Amygdala (tissue), 56 donors: ENCODE results near the gene PELI1.
"Not testable (repeated sequence)": the region's sequence is repeated elsewhere in the genome, so short reads cannot be mapped to it uniquely, and the experiment has no call there.

Source experiments
- DNase-seq, 56 donors: peaks; one replicate each; lab custom pipeline; 2025; lab: John Stamatoyannopoulos, UW

Gene PELI1

DNA sequence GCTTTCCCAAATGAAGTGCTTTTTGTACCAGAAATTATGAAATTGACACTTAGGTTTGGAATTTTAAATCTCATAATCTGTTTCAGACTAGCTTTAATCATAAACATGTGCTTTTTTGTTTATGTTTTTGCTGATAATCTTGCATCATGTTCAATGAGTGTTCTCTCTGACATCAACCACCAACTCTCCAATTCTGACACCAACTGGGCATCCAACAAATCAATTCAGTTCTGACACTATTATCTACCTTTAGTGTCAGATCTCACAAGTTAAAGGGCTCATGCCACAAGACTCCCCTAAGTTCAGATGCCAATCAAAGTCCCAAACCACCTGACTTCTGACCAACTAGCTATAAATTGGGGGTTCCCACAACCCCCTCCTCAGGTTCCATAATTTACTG is 19.6 kb downstream of the PELI1 start:
- no peak for DNase-seq

DNA sequence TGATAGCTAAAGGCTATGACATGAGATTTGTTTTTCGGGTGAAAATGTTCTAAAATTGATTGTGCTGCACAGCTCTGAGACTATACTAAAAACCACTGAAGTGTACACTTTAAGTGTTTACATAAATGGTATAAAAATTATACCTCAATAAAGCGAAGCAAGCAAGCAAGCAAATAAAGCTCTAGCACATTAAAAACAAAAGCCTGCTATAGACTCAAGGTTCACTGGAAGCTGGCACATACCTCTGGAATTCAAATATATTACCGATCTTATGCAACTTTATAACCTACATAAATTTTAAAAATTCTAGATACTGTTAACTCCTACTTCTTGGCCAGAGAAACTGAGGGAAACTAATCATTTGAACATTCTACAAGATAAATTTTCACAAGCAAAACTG is 20.1 kb downstream of the PELI1 start:
- no peak for DNase-seq

DNA sequence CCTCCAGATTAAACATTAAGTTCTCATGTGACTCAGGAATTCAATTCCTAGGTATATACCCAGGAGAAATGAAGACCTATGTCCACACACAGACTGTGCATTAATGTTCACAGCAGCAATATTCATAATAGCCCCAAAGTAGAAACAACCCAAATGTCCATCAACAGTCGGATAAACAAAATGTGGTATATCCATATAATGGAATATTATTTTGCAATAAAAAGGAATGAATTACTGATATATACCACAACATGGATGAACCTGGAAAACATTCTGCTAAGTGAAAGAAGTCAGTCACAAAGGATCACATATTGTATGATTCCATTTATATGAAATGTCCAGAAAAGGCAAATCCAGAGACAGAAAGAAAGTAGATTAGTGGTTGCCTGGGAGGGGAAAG is 20.5 kb downstream of the PELI1 start:
- DNase-seq, result no peak

DNA sequence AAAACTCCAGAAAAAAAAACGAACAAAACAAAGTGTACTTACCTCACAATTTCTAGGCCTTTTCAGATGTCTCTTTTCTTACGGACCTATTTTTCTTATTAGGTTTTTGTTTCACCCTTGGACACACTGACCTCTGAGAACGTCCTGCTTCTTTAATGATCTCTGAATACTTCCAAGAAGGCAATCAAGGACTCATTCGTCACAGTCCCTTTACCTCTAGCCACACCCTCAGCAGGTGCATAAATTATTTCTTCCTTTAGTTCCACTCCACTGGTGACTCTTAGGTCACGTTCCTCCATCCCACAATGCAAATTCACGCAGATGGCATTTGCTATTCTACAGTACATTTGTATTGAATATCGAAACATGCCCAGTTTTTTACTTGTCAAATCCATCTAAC is 21.9 kb downstream of the PELI1 start:
- no peak for DNase-seq

DNA sequence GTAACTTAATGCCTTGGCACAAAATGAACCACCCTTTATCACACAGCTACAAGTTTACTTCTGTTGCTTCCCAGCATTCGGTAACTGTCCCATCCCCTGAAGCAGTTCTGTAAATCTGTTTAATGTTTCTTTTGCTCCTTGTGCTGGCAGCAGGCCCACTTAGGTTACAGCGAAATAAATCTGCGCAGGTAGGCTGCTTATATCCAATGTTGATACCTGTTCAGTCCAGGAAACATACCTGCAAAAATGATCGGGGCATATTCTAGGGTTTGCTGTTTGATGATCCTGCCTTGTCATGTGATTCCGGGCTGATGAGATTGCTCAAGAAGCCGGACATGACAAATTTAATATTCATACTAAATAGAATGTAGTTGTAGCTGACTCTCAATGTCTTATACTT is 23.3 kb downstream of the PELI1 start:
- DNase-seq, result no peak

DNA sequence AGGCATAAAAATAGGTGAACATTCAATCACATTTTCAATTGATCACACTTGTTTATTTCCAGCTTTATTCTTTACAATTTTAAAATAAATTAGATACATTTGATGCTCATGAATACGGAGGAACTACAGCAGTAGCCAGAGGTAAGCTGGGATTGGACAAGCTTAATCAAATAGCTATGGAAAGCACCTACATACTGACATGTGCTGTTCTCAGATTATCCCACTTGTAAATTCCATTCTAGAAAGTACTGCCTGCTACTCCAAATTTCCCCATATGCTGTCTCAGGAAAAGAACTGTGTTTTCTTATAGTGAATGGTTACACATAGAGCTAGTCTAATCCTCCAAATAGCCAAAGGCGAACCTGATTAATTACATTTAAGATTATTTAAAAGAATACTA is 24.2 kb downstream of the PELI1 start:
- no peak for DNase-seq

DNA sequence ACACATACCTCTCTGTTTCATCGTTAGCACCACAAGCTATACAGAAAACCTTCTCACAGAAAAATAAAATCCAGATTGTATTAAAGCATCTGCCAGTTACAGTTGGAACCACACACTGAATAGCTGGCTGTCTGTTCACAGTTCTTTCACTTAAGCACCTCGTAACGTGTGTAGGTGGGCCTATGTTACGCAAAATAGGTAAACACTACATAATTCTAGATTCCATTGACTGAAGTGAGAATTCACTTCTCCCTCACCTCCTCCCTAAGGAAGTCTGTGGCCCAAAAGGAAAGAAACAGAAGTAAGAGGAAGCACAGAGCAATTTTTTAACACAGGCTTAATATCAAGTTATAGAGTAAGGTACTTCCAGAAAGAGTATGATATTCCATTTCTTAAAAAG is 24.9 kb downstream of the PELI1 start:
- no peak for DNase-seq

DNA sequence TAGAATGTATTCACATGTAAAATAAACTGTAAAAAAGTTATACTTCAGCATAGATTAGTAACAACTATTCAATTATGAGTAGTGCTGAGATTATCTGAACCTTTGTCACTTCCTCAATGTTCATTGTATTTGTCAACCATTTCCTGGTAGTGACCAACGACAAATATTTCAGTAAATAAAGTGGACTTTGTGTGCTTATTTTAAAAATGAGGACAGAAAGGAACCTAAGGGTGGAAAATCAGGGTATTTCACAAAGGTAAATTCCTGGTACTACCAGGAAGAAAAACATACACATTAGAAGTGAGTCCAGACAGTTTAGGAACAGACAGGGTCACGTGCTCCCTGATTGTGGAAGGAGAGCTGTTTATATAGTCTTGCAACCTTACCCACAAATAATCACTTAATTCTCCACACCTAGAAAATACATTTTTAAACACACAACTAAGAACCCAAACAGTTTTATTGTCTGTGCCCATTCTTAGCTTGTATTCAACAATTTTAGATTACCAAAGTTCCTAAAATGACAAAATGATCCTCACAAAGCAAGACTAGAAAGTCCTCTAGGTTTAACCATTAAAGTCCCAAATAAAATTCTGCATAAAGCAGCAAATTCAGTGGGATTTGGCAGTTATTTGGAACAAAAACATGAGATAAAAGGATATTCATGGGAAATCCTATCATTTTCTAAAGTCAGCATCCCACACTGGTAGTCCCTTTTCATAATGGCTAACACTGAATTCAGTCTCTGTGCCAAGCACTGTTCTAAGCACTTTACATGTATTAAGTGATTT is 28.2 kb downstream of the PELI1 start:
- DNase-seq, result no peak

DNA sequence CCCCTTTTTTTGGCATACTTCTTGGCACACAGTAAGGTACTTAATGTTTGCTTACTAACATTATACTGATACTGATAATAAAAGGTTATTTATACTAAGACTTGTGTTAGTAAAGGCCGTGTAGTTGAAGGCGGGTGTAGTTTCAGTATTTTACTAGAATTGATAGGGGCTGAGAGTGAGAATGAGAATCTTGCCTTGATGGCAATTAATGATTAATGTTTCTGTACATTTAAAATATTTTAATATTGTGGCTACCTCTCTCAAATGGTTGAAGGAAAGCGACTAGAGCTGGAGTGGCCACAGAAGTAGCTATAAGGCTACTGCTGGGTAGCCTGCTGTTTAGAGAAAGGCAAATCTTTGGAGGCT is 29.3 kb downstream of the PELI1 start:
- DNase-seq, result no peak

DNA sequence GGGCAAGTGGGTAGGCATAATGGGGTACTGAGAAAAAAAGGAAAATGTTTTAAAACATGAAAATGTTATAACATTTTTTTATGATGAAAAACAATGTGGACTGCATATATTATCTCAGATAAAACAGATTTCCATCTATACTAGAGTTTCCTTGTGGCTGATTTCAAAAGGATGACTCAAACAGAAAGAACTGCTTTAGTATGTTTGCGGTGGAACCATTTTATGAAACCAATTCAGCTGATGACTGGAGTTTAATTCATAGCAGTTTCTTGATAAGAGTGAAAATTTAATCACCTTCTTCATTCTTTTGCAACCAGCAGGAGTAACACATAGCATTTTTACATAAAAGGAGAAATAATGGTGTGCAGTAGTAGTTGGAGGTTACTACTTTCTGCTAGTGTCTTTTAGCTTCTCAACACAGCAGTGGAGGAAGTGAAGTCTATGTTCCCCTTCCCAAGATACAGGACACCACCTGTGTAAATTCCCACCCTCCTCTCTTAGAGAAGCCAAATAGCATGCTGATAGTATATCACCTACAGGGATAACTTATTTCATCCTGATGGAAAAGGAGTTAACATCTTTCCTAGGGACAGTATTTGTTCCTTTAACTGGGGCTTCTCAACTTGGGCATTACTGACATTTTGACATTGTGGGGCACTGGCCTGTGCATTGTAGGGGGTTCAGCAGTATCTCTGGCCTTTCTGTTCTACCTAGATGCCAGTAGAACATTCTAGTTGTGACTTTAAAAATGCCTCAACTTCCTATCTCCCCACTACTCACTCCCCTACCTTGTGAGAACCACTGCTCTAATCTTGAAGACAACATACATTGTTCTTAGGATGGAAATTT is 29.9 kb downstream of the PELI1 start:
- DNase-seq, result no peak

DNA sequence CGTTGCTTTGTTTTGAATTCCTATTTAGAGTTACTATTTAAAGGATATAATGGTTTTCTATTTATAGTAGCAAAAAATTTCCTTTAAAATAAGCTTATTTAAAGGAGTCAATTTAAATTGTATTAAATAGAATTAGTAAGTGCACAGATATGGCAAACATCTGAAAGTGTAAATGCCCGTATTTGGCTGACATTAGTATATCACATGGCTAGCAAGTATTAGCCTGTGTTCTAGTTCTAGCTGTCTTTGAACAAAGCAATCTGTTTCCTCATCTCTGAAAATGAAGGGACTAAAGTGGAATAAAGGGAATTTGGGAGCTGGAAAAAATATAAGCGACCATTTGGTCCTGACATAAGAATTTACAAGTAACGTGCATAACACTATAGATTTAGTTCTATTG is 32.2 kb downstream of the PELI1 start:
- DNase-seq, result no peak

DNA sequence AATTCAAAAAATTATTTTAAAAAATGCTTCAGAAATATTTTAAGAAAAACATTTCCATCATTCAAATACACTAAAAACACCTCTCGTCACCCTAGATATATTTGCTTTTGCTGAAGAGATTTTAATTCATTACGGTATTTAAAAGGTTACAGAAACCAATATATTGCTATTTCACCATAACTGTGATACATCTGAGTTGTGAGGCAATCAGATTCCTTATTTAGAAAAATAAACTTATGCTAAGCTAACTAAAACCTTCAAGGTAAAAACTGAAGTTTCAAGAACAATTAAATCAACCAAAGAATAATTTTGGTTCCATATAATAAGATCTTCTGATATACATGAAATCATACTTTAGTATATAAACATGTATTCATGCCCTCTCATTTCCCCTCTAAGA is 32.8 kb downstream of the PELI1 start:
- no peak for DNase-seq

DNA sequence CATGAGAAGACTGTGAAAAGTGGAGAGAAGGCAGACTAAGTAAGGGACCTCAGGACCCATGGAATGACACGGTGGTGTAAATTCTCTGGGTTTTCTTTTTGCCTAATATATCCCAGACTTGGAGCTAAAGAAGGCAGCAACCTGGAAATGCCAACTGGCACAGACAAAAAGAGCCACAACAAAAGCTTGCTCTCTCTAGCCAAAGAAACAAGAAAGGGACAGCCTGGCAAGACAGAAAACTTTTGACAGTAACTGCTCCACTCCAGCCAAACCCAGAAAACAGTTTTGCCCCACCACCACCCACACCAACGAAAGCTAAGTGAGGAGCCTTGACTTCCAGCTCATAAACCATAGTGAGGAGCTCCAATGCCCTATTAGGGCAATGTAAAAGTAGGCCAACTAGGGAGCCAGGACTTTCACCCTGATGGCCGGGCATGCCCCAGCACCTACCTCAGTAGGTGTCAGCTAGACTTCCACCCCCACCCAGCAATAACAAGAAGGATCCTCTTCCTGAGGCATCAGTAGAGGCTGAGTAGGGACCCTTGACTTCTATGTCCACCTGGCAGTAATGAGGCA is 35.5 kb downstream of the PELI1 start:
- DNase-seq, result peak in 13 of 56 donors; percentile 2 to 42 (median 11)

DNA sequence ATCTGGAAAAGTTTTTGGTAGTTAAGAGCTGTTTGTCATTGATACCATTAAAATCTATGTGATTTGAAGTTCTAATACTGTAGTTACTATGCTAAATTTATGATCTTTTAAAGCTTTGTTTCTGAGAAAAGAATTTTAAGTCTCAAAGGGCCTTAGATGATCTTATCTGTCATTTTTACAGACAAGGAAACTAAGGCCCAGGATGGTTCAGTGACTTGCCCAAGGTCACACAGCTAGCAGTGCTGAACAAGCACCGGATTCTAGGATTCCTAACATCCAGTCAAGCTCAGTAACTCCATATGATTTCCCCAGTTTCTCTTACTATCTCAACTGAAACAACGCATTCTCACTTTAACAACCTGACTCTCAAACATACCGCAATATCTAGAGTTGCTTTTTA is 37.7 kb downstream of the PELI1 start:
- DNase-seq, result no peak

DNA sequence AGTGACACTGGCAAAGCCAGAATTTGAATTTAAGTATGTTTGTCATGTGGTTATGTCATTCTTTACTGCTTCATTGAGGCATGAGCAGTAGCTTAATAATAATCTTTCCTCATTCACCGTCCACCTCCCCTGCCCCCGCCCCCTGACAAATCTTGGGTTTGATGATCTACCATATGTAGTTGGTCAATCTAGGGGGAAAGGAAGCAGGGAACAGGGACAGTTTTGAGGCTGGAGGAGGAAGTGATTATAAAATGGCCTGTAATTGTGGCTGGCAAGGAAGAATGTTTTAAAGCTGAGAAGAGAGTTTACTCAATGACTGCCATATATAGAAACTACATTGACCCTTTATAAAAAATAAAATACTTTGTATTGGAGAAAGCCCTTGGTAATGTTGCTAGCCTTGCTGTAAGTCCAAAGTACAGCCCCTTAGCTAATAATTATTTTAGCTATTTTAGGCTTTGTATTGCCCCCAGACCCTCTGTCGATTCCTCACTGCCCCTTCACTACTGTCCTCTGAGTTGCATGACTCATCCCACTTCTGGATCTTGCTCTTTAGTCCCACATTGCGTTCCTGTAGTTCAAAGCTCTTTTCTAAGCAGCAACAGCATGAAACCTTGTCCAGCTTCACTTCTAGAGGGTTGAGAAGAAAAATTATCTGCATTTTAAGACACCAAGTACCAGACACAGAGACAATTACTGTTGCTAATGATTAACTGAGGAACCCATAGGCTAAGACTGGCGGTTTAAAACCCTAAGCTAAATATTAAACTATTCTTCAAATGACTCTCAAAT is 38.4 kb downstream of the PELI1 start:
- DNase-seq, result no peak

DNA sequence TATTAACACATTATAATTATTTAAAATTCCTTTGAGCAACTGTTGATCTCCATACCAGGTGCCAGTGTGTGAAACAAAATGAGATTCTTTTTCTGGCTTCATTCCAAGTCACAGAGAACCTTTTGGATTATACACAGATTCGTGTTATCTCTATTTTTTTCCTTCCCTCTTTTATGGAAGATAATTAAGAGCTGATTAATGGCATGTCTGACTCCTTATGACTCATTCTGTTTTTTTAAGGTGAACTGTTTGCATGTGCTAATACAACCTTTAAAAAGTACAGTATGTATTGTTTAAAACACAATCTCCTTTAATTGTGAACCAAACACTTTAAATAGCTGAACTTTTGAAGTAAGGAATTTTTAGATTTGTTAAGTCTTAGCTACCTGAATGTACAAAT is 39.3 kb downstream of the PELI1 start:
- no peak for DNase-seq

DNA sequence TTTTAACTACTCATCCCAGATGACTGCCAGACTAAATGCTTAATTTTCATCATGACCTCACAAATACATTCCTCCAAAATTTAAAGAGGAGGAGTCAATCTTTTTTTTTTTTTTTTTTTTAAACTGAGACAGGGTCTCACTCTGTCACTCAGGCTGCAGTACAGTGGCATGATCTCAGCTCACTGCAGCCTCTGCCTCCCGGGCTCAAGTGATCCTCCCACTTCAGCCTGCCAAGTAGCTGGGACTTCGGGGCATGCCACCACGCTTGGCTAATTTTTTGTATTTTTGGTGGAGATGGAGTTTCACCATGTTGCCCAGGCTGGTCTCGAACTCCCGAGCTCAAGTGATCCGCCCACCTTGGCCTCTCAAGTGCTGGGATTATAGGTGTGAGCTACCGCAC is 41.5 kb downstream of the PELI1 start:
- not testable (repeated sequence) for DNase-seq

DNA sequence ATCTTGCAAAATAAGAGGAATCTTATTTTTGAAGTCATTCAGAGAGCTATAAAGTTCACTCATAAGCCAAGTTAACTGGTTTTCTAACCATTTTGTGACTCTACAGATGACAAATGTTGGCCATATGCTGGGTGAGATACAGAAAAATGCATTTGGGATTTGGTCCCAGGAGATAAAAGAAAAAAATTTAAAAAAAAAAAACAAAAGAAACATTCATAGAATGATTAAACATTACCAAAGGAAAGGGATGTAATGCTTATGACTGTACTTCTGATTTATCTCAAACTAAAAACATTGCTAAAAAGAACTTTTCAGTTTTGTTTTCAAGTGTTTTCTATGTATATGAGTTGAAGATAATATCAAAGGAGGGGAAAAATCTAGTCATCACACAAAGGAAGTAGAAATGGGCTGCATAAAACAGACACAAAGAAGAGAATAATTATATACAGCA is 43.1 kb downstream of the PELI1 start:
- DNase-seq, result no peak

DNA sequence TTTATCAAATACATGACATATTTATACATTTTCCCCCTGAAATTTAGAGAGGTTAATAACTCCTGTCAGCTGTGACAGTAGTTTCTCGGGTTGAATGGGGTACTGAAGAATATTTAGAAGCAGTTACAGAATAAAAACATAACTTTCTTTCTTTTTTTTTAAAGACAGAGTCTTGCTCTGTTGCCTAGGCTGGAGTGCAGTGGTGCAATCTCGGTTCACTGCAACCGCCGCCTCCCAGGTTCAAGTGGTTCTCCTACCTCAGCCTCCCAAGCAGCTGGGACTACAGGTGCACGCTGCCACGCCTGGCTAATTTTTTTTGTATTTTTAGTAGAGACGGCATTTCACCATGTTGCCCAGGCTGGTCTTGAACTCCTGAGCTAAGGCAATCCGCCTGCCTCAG is 43.6 kb downstream of the PELI1 start:
- DNase-seq, result not testable (repeated sequence)

DNA sequence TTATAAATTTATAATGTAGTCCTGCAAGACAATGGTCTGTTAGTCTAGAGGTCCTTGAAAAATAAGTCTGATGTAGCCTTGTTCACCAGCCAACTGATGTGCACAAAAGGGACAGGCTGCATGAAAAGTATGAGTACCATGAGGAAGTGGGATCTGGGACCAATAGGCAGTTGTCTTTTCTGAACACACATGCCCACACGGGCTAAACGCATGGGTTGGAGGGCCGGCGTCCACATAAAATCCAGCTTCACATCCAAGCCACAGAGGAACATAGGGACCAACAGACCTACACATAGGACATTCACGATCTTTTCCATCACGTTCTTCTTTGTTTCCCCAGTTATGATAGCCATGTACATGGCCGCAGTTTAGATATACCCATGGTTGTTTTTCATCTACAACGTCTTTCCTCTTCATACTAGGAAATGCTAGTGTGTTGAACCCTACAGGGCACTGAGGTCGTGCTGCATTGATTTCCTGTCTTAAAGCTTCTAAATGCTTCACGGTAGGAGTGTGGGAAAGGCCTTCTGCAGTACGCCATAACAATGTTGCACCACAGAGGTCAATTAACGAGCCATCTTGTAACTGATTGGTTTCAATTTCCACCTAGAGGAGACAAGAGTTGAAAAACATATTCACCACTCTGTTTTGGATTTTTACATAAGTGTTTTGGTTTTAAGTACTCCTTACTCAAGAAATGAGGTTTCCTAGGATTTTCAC is 49.4 kb downstream of the PELI1 start:
- no peak for DNase-seq
